Gastrocnemius medialis (tissue), 4 donors: ENCODE results near the gene POGLUT3.

Source experiments
- CTCF ChIP-seq, 5 experiments: fragments of 450-650 bp in 3 of 5; fragments of 200-600 bp in 2 of 5; sonication (generic) in 2 of 5; IDR thresholded peaks in 4 of 5; conservative IDR thresholded peaks in 1 of 5; 1 replicate in 4 of 5; 2 replicates in 1 of 5; pipeline ENCODE4 v1.5.1; 2016 to 2019; ENCODE audit warnings: antibody characterized with exemption in 5 of 5, mild to moderate bottlenecking in 3 of 5, moderate library complexity in 3 of 5
- POLR2A ChIP-seq, 2 donors: fragments of 450-650 bp; IDR thresholded peaks; one replicate each; pipeline ENCODE4 v1.6.1; 2017; ENCODE audit warnings: antibody characterized with exemption in 2 of 2, mild to moderate bottlenecking in 2 of 2, moderate library complexity in 2 of 2

- TF ChIP-seq CTCF (IDR thresholded peaks at IDR 0.05 in 4 of 5, conservative IDR thresholded peaks at IDR 0.05 in 1 of 5), result no peak
- no peak for TF ChIP-seq POLR2A (IDR thresholded peaks at IDR 0.05)
These were observed 38.6 kb upstream of the POGLUT3 start for GRCh38 chr11:108536783-108537182.
